ENCODE results near the gene TSLP. TPM values are rescaled to one million over a fixed set of nuclear protein-coding genes. Genes with fewer than 3 reads are reported as not detected.

Gene TSLP
- total RNA-seq, 1 experiment from 2014 or later = 1.3 TPM

DNA sequence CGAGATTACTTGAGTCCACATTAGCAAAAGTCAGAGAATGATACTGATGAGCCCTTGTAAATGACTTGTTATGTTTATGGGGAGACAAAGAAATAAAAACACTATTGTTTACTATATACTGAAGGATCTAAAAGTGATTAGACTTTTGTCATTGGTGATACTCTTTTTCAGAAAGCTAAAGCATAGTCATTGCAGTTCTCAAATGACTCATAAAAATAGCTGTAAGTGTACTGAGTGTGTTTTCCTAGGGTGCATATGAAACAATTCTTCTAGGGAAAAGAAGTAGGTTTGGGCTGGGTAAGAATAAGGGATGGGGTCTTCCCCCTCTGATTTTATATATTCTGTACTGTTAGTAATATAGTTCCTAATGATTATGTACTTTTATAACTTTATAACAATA lies 53.3 kb downstream of the TSLP start:
- H3K27me3 ChIP-seq (replicated peaks; ENCODE audit: insufficient read depth, low read depth, low read length, poor library complexity) = no peaks in the 10 kb centered on the region
- H3K36me3 ChIP-seq (ENCODE audit: insufficient read depth, low read length, poor library complexity, severe bottlenecking) = peaks cover 64% of the 10 kb centered on the region
- TF ChIP-seq, protein P1, sequence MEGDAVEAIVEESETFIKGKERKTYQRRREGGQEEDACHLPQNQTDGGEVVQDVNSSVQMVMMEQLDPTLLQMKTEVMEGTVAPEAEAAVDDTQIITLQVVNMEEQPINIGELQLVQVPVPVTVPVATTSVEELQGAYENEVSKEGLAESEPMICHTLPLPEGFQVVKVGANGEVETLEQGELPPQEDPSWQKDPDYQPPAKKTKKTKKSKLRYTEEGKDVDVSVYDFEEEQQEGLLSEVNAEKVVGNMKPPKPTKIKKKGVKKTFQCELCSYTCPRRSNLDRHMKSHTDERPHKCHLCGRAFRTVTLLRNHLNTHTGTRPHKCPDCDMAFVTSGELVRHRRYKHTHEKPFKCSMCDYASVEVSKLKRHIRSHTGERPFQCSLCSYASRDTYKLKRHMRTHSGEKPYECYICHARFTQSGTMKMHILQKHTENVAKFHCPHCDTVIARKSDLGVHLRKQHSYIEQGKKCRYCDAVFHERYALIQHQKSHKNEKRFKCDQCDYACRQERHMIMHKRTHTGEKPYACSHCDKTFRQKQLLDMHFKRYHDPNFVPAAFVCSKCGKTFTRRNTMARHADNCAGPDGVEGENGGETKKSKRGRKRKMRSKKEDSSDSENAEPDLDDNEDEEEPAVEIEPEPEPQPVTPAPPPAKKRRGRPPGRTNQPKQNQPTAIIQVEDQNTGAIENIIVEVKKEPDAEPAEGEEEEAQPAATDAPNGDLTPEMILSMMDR (conservative IDR thresholded peaks at IDR 0.05; ENCODE audit: low read depth, low read length) = no peak
- H3K4me1 ChIP-seq (ENCODE audit: insufficient read depth, low read length, poor library complexity, severe bottlenecking) = no peaks in the 10 kb centered on the region
- no peak overlapping the region for H3K27ac ChIP-seq (ENCODE audit: low read depth, low read length, poor library complexity, severe bottlenecking)
- ChIA-PET CTCF (no interaction called here), POLR2A (ENCODE audit: low non-redundant PET) (no interaction called here)
- intact Hi-C loops (cut with micrococcal nuclease; ENCODE audit: unreplicated experiment) = no loop called here
- BruUV-seq (replicated peaks) = no TSS peak
- DNase-seq (ENCODE audit: low spot score) = no peak
- H3K9me3 ChIP-seq (ENCODE audit: low read depth, low read length, poor library complexity, severe bottlenecking) = no peaks in the 10 kb centered on the region
- H3K4me3 ChIP-seq (ENCODE audit: low read depth, low read length, poor library complexity, severe bottlenecking) = no peak overlapping the region

DNA sequence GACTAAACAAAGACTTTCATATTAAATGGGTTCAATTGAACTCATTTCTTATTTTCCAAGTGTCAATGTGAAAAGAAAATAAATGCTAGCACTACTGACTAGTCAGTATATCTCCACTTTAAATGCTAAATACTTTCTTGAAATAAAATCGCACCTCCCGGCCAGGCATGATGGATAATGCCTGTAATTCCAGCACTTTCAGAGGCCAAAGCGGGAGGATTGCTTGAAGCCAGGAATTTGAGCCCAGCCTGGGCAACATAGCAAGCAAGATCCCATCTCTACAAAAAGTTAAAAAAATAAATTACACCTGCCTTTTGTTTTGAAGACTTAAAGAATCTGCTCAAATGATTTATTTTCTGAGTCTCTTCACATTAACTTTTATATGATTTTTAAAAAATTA lies 55.4 kb downstream of the TSLP start:
- peaks cover 44% of the 10 kb centered on the region for H3K36me3 ChIP-seq (ENCODE audit: insufficient read depth, low read length, poor library complexity, severe bottlenecking)
- TF ChIP-seq EZH2 (IDR thresholded peaks at IDR 0.05; ENCODE audit: borderline replicate concordance, low read depth, low read length, poor library complexity, severe bottlenecking) = no peak
- TF ChIP-seq, protein P1 (conservative IDR thresholded peaks at IDR 0.05; ENCODE audit: low read depth, low read length) = no peak
- H3K27ac ChIP-seq (ENCODE audit: low read depth, low read length, poor library complexity, severe bottlenecking) = no peak overlapping the region
- ChIA-PET CTCF (no interaction called here), POLR2A (ENCODE audit: low non-redundant PET) (no interaction called here)
- no peaks in the 10 kb centered on the region for H3K9me3 ChIP-seq (ENCODE audit: low read depth, low read length, poor library complexity, severe bottlenecking)
- no peak overlapping the region for H3K4me3 ChIP-seq (ENCODE audit: low read depth, low read length, poor library complexity, severe bottlenecking)
- H3K4me1 ChIP-seq (ENCODE audit: insufficient read depth, low read length, poor library complexity, severe bottlenecking) = no peaks in the 10 kb centered on the region
- no peaks in the 10 kb centered on the region for H3K27me3 ChIP-seq (replicated peaks; ENCODE audit: insufficient read depth, low read depth, low read length, poor library complexity)
- intact Hi-C loops (cut with micrococcal nuclease; ENCODE audit: unreplicated experiment) = no loop called here
- BruUV-seq (replicated peaks) = TSS peak; percentile 14
- DNase-seq (ENCODE audit: low spot score) = no peak

Other genes starting within 250 kb of the TSLP start
- 32.4 and 33.0 TPM in 2 replicates for gene WDR36, start 20.6 kb downstream of the TSLP start, total RNA-seq (2021)
- 0.42 and 0.88 TPM in 2 replicates for gene CAMK4, start 152.7 kb downstream of the TSLP start, total RNA-seq (2021)

Data from A673 (cell line).